AG09319 (cell line): ENCODE measurements around the gene CHRD.

ENCODE experiments used
- DNase-seq: peaks from one replicate; pipeline ENCODE4 v3.0.0-alpha.2; 2010; ENCODE audit warnings: low read depth; ENCODE audit errors: extremely low read depth
- TF ChIP-seq, protein P1 (sequence below): IDR thresholded peaks from 2 replicates; pipeline ENCODE4 v1.5.1; 2011; ENCODE audit warnings: low read depth, mild to moderate bottlenecking, inconsistent platforms, low read length, moderate library complexity

CHRD gene

GRCh38 chr3:184341925-184342324 lies 37.9 kb upstream of the CHRD start:
- DNase-seq, result no peak
- TF ChIP-seq, protein P1, sequence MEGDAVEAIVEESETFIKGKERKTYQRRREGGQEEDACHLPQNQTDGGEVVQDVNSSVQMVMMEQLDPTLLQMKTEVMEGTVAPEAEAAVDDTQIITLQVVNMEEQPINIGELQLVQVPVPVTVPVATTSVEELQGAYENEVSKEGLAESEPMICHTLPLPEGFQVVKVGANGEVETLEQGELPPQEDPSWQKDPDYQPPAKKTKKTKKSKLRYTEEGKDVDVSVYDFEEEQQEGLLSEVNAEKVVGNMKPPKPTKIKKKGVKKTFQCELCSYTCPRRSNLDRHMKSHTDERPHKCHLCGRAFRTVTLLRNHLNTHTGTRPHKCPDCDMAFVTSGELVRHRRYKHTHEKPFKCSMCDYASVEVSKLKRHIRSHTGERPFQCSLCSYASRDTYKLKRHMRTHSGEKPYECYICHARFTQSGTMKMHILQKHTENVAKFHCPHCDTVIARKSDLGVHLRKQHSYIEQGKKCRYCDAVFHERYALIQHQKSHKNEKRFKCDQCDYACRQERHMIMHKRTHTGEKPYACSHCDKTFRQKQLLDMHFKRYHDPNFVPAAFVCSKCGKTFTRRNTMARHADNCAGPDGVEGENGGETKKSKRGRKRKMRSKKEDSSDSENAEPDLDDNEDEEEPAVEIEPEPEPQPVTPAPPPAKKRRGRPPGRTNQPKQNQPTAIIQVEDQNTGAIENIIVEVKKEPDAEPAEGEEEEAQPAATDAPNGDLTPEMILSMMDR, result no peak

GRCh38 chr3:184343200-184343876 lies 36.5 kb upstream of the CHRD start:
- no peak for DNase-seq
- TF ChIP-seq, protein P1, result no peak

- TF ChIP-seq, protein P1, result no peak
- no peak for DNase-seq
These were observed 35.1 kb upstream of the CHRD start for GRCh38 chr3:184344579-184345316.

DNA sequence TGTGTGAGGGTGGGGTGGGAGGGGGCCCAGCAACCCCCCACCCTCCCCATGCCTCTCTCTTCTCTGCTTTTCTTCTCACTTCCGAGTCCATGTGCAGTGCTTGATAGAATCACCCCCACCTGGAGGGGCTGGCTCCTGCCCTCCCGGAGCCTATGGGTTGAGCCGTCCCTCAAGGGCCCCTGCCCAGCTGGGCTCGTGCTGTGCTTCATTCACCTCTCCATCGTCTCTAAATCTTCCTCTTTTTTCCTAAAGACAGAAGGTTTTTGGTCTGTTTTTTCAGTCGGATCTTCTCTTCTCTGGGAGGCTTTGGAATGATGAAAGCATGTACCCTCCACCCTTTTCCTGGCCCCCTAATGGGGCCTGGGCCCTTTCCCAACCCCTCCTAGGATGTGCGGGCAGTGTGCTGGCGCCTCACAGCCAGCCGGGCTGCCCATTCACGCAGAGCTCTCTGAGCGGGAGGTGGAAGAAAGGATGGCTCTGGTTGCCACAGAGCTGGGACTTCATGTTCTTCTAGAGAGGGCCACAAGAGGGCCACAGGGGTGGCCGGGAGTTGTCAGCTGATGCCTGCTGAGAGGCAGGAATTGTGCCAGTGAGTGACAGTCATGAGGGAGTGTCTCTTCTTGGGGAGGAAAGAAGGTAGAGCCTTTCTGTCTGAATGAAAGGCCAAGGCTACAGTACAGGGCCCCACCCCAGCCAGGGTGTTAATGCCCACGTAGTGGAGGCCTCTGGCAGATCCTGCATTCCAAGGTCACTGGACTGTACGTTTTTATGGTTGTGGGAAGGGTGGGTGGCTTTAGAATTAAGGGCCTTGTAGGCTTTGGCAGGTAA lies 34.3 kb upstream of the CHRD start:
- DNase-seq, result no peak

DNA sequence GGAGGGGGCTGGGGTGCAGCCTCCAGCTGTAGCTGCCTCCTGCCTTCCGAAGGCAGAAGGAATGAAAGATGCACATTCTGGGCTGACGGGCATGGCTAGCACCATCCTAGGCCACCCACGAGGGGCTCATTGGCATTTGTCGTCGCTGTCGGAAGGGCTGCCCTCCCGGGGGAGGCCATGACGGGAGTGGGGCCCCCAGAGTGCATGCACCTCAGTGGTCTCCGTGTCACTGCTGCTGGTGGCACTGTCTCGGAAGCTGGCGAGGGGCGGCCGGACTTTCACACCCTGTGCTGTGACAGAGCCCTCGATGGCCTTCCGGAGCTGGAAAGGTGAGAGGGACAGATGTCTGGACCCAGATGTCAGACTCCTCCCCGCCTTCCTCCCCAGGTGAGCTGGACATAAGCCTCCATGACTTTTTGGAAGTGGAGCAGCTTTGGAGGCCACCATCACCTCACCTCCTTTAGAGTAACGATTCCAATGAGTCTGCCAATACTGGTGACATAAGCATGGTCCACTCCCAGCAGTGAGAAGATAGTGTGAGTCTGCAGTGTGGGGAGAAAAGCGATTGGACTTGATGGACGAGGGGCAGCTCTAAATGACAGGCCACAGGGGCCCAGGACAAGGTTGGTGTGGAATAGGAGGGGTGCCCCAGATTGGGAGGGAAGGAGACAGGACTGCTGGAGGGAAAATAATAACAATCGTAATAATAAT lies 33.2 kb upstream of the CHRD start:
- TF ChIP-seq, protein P1, result no peak
- no peak for DNase-seq

More for the DNA sequence above, 34.3 kb upstream of the CHRD start:
- TF ChIP-seq, protein P1, result peak; percentile 51

GRCh38 chr3:184347321-184348056 lies 32.4 kb upstream of the CHRD start:
- DNase-seq, result no peak
- TF ChIP-seq, protein P1, result no peak
